Kidney (tissue), 14 donors: ENCODE data around the gene JTB. TPM values are rescaled to one million over a fixed set of nuclear protein-coding genes. Genes with fewer than 3 reads are reported as not detected.

Experiments
- DNase-seq, 5 donors: peaks; one replicate each; pipeline ENCODE4 v3.0.0-alpha.2; 2013 to 2020
- FAIRE-seq: peaks from 2 replicates; lab custom pipeline; 2012; peaks lifted over from hg19 to GRCh38; lab: Jason Lieb, UNC
- H3K27ac ChIP-seq, 2 donors: one replicate each; pipeline ENCODE4 v1.7.0; 2013; ENCODE audit warnings: low read depth in 2 of 2, low read length in 2 of 2, inconsistent platforms in 1 of 2
- H3K27me3 ChIP-seq: one replicate; pipeline ENCODE4 v1.7.1; 2013; ENCODE audit warnings: low read length, inconsistent platforms; ENCODE audit not compliant: control insufficient read depth, insufficient read depth
- H3K36me3 ChIP-seq, 3 donors: one replicate each; pipeline versions ENCODE4 v1.7.0 to v1.7.1; 2013; ENCODE audit warnings: low read length in 3 of 3, control low read depth in 1 of 3, inconsistent platforms in 1 of 3; ENCODE audit not compliant: insufficient read depth in 3 of 3, control insufficient read depth in 2 of 3
- H3K4me1 ChIP-seq, 3 donors: one replicate each; pipeline versions ENCODE4 v1.7.0 to v1.7.1; 2013; ENCODE audit warnings: low read length in 3 of 3, inconsistent platforms in 1 of 3, low read depth in 1 of 3; ENCODE audit not compliant: control insufficient read depth in 2 of 3, insufficient read depth in 2 of 3
- H3K4me3 ChIP-seq, 3 donors: one replicate each; pipeline versions ENCODE4 v1.7.0 to v1.8.1; 2013; ENCODE audit warnings: low read length in 3 of 3, control low read depth in 1 of 3, inconsistent platforms in 1 of 3
- H3K9ac ChIP-seq, 3 donors: one replicate each; pipeline versions ENCODE4 v1.7.0 to v1.7.1; 2013; ENCODE audit warnings: low read length in 3 of 3, control low read depth in 1 of 3, inconsistent platforms in 1 of 3
- H3K9me3 ChIP-seq, 3 donors: one replicate each; pipeline versions ENCODE4 v1.7.0 to v1.7.1; 2013; ENCODE audit warnings: low read length in 3 of 3, control low read depth in 1 of 3, inconsistent platforms in 1 of 3; ENCODE audit not compliant: control insufficient read depth in 2 of 3, insufficient read depth in 1 of 3
- CTCF ChIP-seq: IDR thresholded peaks from 3 replicates; pipeline ENCODE4 v1.5.1; 2012; ENCODE audit warnings: mild to moderate bottlenecking, moderate library complexity, borderline replicate concordance; ENCODE audit not compliant: insufficient read depth; ENCODE audit errors: extremely low read depth
- intact Hi-C: fragments of 100-400 bp; cut with DNase I; formaldehyde crosslinking; loops from one replicate; pipeline ENCODE4 v1.11.1; 2022
- polyA plus RNA-seq: library from polyadenylated mRNA; stranded (reverse); fragments of 350-450 nt; fragmentation: Illumina TruSeq; extraction: RNeasy Lipid Tissue Mini Kit (QIAGEN cat#74804); gene quantifications from one replicate; pipeline ENCODE4 v1.2.3, GENCODE V29; 2014; ENCODE audit warnings: low read depth, low replicate concordance; ENCODE audit not compliant: insufficient read depth
- total RNA-seq: library from RNA; stranded (reverse); fragmentation: NEBNext Ultra II Directional; extraction: Animal tissue kit (Norgen Biotek cat#: 25700); gene quantifications from one replicate; pipeline ENCODE4 v1.2.1, GENCODE V29; 2021
- donor health status: control.
- donor health status: control.
- donor health status: control.
- donor health status: control.
- donor health status: control.
- donor health status: DM: yes; HTN: yes; CAD: no.
- donor health status: Normal renal cell carcinoma (clear cell type).

Gene JTB
- total and polyA plus RNA-seq, 2 donors from 2014 or later: 97.0 to 188 TPM

DNA sequence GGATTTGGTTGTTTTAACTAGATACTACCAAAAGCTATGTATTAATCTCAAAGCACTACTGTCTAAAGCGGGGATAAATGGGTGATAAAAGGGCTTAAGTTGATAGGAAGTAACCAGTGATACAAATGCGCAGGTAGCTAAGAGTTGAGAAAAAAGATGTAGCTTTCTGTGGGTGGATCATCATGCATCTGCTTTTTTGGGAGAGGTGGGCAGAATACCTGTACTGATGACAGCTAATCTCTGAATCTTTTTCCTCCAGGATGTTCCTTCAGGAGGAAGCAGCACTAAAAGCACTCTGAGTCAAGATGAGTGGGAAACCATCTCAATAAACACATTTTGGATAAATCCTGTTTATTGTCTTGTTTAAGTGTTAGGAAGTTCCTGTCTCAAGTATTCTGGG lies 14.3 kb upstream of the JTB start:
- peak overlapping the region; percentile 93 to 98 (median 97) for H3K4me3 ChIP-seq

GRCh38 chr1:153991151-153991630 lies 13.7 kb upstream of the JTB start:
- TF ChIP-seq CTCF: no peak
- no peak for DNase-seq
- Histone ChIP-seq H3K36me3 (peaks cover 6 to 16% (median 6%) of the 10 kb centered on the region in 3 donors), H3K4me3 (peak overlapping the region; percentile 93 to 98 (median 97)), H3K9ac (peak overlapping the region; percentile 95 to 99 (median 99)), H3K9me3 (no peaks in the 10 kb centered on the region), H3K4me1 (peaks cover 6 to 20% (median 11%) of the 10 kb centered on the region in 3 donors), H3K27me3 (no peaks in the 10 kb centered on the region), H3K27ac (peak overlapping the region; percentile 96 to 97)
- FAIRE-seq: no peak
- intact Hi-C loops: no loop called here

More for the DNA sequence above, 14.3 kb upstream of the JTB start:
- Histone ChIP-seq H3K9ac (peak overlapping the region in 2 of 3 donors; percentile 95 to 99), H3K36me3 (peaks cover 6 to 16% (median 6%) of the 10 kb centered on the region in 3 donors), H3K27ac (no peak overlapping the region), H3K27me3 (no peaks in the 10 kb centered on the region), H3K4me1 (peaks cover 6 to 16% (median 11%) of the 10 kb centered on the region in 3 donors), H3K9me3 (no peaks in the 10 kb centered on the region)
- FAIRE-seq: no peak
- no peak for TF ChIP-seq CTCF
- intact Hi-C loops: no loop called here
- no peak for DNase-seq

GRCh38 chr1:153990468-153991150 lies 13.1 kb upstream of the JTB start, which contains the start of gene RPS27:
RPS27 (plus strand) TSS chr1:153990762; CDS start chr1:153990797, 35 bp downstream.
- Histone ChIP-seq H3K9ac (peak within 1 kb of the TSS; percentile 95 to 99 (median 99)), H3K27ac (peak within 1 kb of the TSS; percentile 96 to 97), H3K36me3 (peaks cover 6 to 16% (median 6%) of the 10 kb centered on the region in 3 donors), H3K27me3 (no peaks in the 10 kb centered on the region), H3K4me3 (peak within 1 kb of the TSS; percentile 93 to 98 (median 97)), H3K9me3 (no peaks in the 10 kb centered on the region), H3K4me1 (peaks cover 6 to 20% (median 11%) of the 10 kb centered on the region in 3 donors)
- DNase-seq (peak; percentile 94 to 100 (median 96)), FAIRE-seq (peak; percentile 76)
- intact Hi-C loops: no loop called here
- TF ChIP-seq CTCF: no peak
